ENCODE data around the gene ITM2C.

ITM2C gene

DNA sequence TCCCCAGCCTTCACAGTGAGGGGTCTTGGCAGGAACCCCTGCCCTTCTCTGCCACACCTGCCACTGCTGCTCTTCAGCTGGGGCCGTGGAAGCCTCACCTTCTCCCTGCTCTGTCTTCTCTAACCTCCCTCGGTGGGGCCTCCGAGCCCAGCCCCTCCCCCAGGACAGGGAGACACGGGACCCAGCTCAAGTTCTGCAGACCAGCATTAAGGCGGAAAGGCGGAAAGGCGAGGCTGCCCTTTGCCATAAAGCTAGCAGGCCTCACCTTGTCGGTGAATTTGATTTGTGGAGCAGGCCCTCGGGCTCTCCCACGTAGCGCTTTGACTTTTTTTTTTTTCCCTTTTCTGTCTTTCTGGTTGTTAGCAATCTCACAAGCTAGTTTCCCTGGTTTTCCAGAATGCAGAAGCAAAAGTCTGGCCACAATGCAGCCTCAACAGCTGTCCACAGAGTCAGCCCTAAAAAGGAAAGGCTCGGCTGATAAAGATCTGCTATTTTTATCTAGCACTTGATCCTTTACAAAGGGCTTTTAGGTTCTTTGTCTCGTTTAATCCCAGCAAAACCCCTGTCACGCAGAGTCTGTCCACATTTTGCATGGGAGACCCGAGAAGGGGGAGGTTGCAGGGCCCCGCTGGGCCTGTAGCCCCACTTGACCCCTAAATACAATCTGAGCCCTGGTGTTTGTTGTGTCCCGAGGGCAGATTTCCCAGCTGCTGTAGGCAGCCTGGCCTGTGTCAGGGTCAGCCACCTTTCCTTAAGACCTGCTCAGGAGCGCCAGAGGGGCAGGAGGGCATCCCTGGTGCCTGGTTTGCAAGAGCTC lies 6.0 kb downstream of the ITM2C start:
- TF ChIP-seq, protein P1, sequence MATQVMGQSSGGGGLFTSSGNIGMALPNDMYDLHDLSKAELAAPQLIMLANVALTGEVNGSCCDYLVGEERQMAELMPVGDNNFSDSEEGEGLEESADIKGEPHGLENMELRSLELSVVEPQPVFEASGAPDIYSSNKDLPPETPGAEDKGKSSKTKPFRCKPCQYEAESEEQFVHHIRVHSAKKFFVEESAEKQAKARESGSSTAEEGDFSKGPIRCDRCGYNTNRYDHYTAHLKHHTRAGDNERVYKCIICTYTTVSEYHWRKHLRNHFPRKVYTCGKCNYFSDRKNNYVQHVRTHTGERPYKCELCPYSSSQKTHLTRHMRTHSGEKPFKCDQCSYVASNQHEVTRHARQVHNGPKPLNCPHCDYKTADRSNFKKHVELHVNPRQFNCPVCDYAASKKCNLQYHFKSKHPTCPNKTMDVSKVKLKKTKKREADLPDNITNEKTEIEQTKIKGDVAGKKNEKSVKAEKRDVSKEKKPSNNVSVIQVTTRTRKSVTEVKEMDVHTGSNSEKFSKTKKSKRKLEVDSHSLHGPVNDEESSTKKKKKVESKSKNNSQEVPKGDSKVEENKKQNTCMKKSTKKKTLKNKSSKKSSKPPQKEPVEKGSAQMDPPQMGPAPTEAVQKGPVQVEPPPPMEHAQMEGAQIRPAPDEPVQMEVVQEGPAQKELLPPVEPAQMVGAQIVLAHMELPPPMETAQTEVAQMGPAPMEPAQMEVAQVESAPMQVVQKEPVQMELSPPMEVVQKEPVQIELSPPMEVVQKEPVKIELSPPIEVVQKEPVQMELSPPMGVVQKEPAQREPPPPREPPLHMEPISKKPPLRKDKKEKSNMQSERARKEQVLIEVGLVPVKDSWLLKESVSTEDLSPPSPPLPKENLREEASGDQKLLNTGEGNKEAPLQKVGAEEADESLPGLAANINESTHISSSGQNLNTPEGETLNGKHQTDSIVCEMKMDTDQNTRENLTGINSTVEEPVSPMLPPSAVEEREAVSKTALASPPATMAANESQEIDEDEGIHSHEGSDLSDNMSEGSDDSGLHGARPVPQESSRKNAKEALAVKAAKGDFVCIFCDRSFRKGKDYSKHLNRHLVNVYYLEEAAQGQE (IDR thresholded peaks at IDR 0.05; ENCODE audit: insufficient read depth in 1 of 2, low read depth in 2 of 2, low read length in 2 of 2) = no peak
- TF ChIP-seq POLR2AphosphoS5 (IDR thresholded peaks at IDR 0.05; ENCODE audit: low read depth, low read length) (no peak), SIN3A (IDR thresholded peaks at IDR 0.05; ENCODE audit: borderline replicate concordance, insufficient read depth, low read length) (no peak), TAF1 (IDR thresholded peaks at IDR 0.05; ENCODE audit: borderline replicate concordance, insufficient read depth, low read length) (no peak), FOXP2 (optimal IDR thresholded peaks at IDR 0.05; ENCODE audit: borderline replicate concordance, extremely low read depth, extremely low read length, insufficient read depth) (no peak)

GRCh38 chr2:230871361-230872150 lies 6.8 kb downstream of the ITM2C start:
- no peak for TF ChIP-seq SIN3A (IDR thresholded peaks at IDR 0.05; ENCODE audit: borderline replicate concordance, insufficient read depth, low read length)
- TF ChIP-seq, protein P1 (IDR thresholded peaks at IDR 0.05; ENCODE audit: insufficient read depth in 1 of 2, low read depth in 2 of 2, low read length in 2 of 2) = no peak
- no peak for TF ChIP-seq TAF1 (IDR thresholded peaks at IDR 0.05; ENCODE audit: borderline replicate concordance, insufficient read depth, low read length)
- no peak for TF ChIP-seq POLR2AphosphoS5 (IDR thresholded peaks at IDR 0.05; ENCODE audit: low read depth, low read length)
- no peak for TF ChIP-seq FOXP2 (optimal IDR thresholded peaks at IDR 0.05; ENCODE audit: borderline replicate concordance, extremely low read depth, extremely low read length, insufficient read depth)

GRCh38 chr2:230872151-230872967 lies 7.6 kb downstream of the ITM2C start:
- no peak for TF ChIP-seq POLR2AphosphoS5 (IDR thresholded peaks at IDR 0.05; ENCODE audit: low read depth, low read length)
- TF ChIP-seq SIN3A (IDR thresholded peaks at IDR 0.05; ENCODE audit: borderline replicate concordance, insufficient read depth, low read length) = no peak
- no peak for TF ChIP-seq TAF1 (IDR thresholded peaks at IDR 0.05; ENCODE audit: borderline replicate concordance, insufficient read depth, low read length)
- TF ChIP-seq, protein P1 (IDR thresholded peaks at IDR 0.05; ENCODE audit: insufficient read depth in 1 of 2, low read depth in 2 of 2, low read length in 2 of 2) = no peak
- TF ChIP-seq FOXP2 (optimal IDR thresholded peaks at IDR 0.05; ENCODE audit: borderline replicate concordance, extremely low read depth, extremely low read length, insufficient read depth) = no peak

DNA sequence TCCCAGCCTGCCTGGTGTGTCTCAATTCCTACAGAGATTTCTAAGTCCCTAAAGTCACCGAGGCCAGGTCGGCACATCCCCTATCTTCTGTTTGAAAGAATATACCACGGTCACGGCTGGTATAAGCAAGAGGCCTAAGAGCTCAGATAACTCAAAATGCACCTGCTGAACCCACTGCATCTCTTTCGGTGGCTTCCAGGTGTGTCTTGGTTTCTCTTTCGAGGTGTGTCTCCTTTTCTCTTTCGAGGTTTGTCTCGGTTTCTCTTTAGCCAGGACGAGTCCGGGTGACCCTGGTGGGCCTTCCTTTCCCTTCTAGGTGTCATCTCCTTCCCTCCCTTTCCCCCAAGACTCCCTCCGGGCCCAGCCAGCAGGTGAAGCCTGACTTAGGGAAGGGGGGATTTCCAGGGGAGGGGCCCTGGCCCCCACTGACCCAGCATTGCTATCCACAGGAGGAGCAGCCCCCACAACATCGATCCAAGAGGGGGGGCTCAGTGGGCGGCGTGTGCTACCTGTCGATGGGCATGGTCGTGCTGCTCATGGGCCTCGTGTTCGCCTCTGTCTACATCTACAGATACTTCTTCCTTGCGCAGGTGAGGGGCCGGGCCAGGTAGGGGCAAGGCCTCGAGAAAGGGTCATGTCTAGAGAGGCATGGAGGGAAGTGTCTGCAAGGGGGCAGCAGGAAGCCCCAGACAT lies 8.4 kb downstream of the ITM2C start:
- TF ChIP-seq SIN3A (IDR thresholded peaks at IDR 0.05; ENCODE audit: borderline replicate concordance, insufficient read depth, low read length) (no peak), TAF1 (IDR thresholded peaks at IDR 0.05; ENCODE audit: borderline replicate concordance, insufficient read depth, low read length) (no peak), FOXP2 (optimal IDR thresholded peaks at IDR 0.05; ENCODE audit: borderline replicate concordance, extremely low read depth, extremely low read length, insufficient read depth) (no peak), POLR2AphosphoS5 (IDR thresholded peaks at IDR 0.05; ENCODE audit: low read depth, low read length) (no peak)
- TF ChIP-seq, protein P1 (IDR thresholded peaks at IDR 0.05; ENCODE audit: insufficient read depth in 1 of 2, low read depth in 2 of 2, low read length in 2 of 2) = no peak

Data from PFSK-1 (cell line).